HepG2 (cell line): Measurements from ENCODE around the gene SMARCA4. TPM values are rescaled to one million over a fixed set of nuclear protein-coding genes. Genes with fewer than 3 reads are reported as not detected.
A peak's percentile ranks its signal among the peaks of the same experiment; 100 is the strongest.

Experiments
- CHD4 ChIP-seq: fragments of 200-600 bp; sonication (generic); IDR thresholded peaks from 2 replicates; pipeline ENCODE4 v1.7.0; 2017; ENCODE audit warnings: mild to moderate bottlenecking, low read length, borderline replicate concordance
- ERF ChIP-seq: IDR thresholded peaks from 2 replicates; pipeline ENCODE4 v1.6.1; 2018; ENCODE audit warnings: missing biosample characterization, missing genetic modification reagents
- GATAD2A ChIP-seq: IDR thresholded peaks from 2 replicates; pipeline ENCODE4 v1.6.1; 2016
- HMGXB4 ChIP-seq, 2 experiments: sonication (generic) in 1 of 2; formaldehyde crosslinking in 1 of 2; IDR thresholded peaks; 2 replicates each; pipeline versions ENCODE4 v1.4.0 to v1.6.1; 2018 to 2020; ENCODE audit warnings: missing genetic modification reagents in 2 of 2, borderline replicate concordance in 1 of 2, low read depth in 1 of 2, mild to moderate bottlenecking in 1 of 2, missing biosample characterization in 1 of 2
- IRX3 ChIP-seq: sonication (generic); formaldehyde crosslinking; IDR thresholded peaks from 2 replicates; pipeline ENCODE4 v1.8.1; 2023; ENCODE audit warnings: mild to moderate bottlenecking, low read depth, missing genetic modification reagents, borderline replicate concordance
- KAT7 ChIP-seq: IDR thresholded peaks from 2 replicates; pipeline ENCODE4 v1.6.1; 2018; ENCODE audit warnings: borderline replicate concordance, missing compliant biosample characterization
- KDM3A ChIP-seq: IDR thresholded peaks from 2 replicates; pipeline ENCODE4 v1.6.1; 2018; ENCODE audit warnings: low read depth, missing compliant biosample characterization
- KDM5B ChIP-seq: sonication (generic); formaldehyde crosslinking; IDR thresholded peaks from 2 replicates; pipeline ENCODE4 v1.4.0; 2020; ENCODE audit warnings: missing genetic modification reagents, mild to moderate bottlenecking, borderline replicate concordance
- MIXL1 ChIP-seq: IDR thresholded peaks from 2 replicates; pipeline ENCODE4 v1.6.1; 2016
- PPARG ChIP-seq: conservative IDR thresholded peaks from 2 replicates; pipeline ENCODE4 v1.6.1; 2016; ENCODE audit warnings: missing biosample characterization, missing genetic modification reagents
- REPIN1 ChIP-seq: sonication (generic); formaldehyde crosslinking; IDR thresholded peaks from 2 replicates; pipeline ENCODE4 v1.8.0; 2022; ENCODE audit warnings: missing genetic modification reagents, low read depth, mild to moderate bottlenecking, borderline replicate concordance
- SALL1 ChIP-seq: sonication (generic); formaldehyde crosslinking; IDR thresholded peaks from 2 replicates; pipeline ENCODE4 v1.8.0; 2022; ENCODE audit warnings: mild to moderate bottlenecking, missing genetic modification reagents
- SOX13 ChIP-seq, 3 experiments: fragments of 450-650 bp in 1 of 3; sonication (generic) in 1 of 3; formaldehyde crosslinking in 1 of 3; IDR thresholded peaks in 2 of 3; conservative IDR thresholded peaks in 1 of 3; 2 replicates each; pipeline versions ENCODE4 v1.5.0 to v1.6.1; 2016 to 2020; ENCODE audit warnings: antibody characterized with exemption in 1 of 3, mild to moderate bottlenecking in 1 of 3, missing compliant biosample characterization in 1 of 3, missing genetic modification reagents in 1 of 3, moderate library complexity in 1 of 3
- TEAD3 ChIP-seq: optimal IDR thresholded peaks from 2 replicates; pipeline ENCODE3; 2016; ENCODE audit warnings: borderline replicate concordance
- ZGPAT ChIP-seq: IDR thresholded peaks from 2 replicates; pipeline ENCODE4 v1.6.1; 2016; ENCODE audit warnings: mild to moderate bottlenecking
- ZNF350 ChIP-seq: sonication (generic); formaldehyde crosslinking; IDR thresholded peaks from 2 replicates; pipeline ENCODE4 v1.4.0; 2020; ENCODE audit warnings: mild to moderate bottlenecking, low read depth, missing genetic modification reagents, borderline replicate concordance
- ZNF441 ChIP-seq: sonication (generic); formaldehyde crosslinking; IDR thresholded peaks from 2 replicates; pipeline ENCODE4 v1.7.0; 2021; ENCODE audit warnings: missing genetic modification reagents, borderline replicate concordance
- ZNF678 ChIP-seq: sonication (generic); formaldehyde crosslinking; IDR thresholded peaks from 2 replicates; pipeline ENCODE4 v1.4.0; 2020; ENCODE audit warnings: mild to moderate bottlenecking, missing genetic modification reagents
- ZNF792 ChIP-seq: IDR thresholded peaks from 2 replicates; pipeline ENCODE4 v1.6.1; 2016
- polyA plus RNA-seq, 8 experiments: library from polyadenylated mRNA; depleted of rRNA in 3 of 8; stranded (reverse) in 7 of 8; unstranded in 1 of 8; fragments of >200 nt; fragmentation: Illumina TruSeq in 4 of 8; extraction: Trizol in 4 of 8; gene quantifications; 2 replicates each; pipeline versions ENCODE4 v1.2.1 to v1.2.3, GENCODE V29; 2011 to 2016; ENCODE audit warnings: low read depth in 4 of 8, missing spikeins in 1 of 8, mixed read lengths in 1 of 8; ENCODE audit not compliant: insufficient read depth in 1 of 8
- total RNA-seq, 5 experiments: library from RNA; depleted of rRNA; stranded (reverse); fragments of >200 nt; fragmentation: Illumina TruSeq; extraction: Trizol; gene quantifications; 2 replicates each; pipeline ENCODE4 v1.2.3, GENCODE V29; 2016; ENCODE audit warnings: low read depth in 1 of 5
- TF ChIP-seq, protein P1 (sequence below): IDR thresholded peaks from 2 replicates; pipeline ENCODE4 v1.6.1; 2018; ENCODE audit warnings: missing genetic modification reagents, mild to moderate bottlenecking, missing compliant biosample characterization
- TF ChIP-seq, protein P2 (sequence below): sonication (generic); formaldehyde crosslinking; IDR thresholded peaks from 2 replicates; pipeline ENCODE4 v1.4.0; 2020; ENCODE audit warnings: mild to moderate bottlenecking, missing genetic modification reagents

Gene SMARCA4
- total and polyA plus RNA-seq, 2 of the 13 experiments (the other 11 are each of a cell fraction or from before 2014, with no cell fraction given) = 25.4 to 45.9 TPM

- TF ChIP-seq CHD4 = no peak
- peak; percentile 65; the same call in 1 of the 2 replicates for TF ChIP-seq ERF (CRISPR knock-in tag)
- TF ChIP-seq IRX3 (CRISPR knock-in tag) = no peak
- no peak for TF ChIP-seq SALL1 (CRISPR knock-in tag)
- TF ChIP-seq REPIN1 (CRISPR knock-in tag) = no peak
- TF ChIP-seq KDM3A (CRISPR knock-in tag) = 0 out of 2 replicates have a peak, but pooled peaks have one; percentile 67
- no peak for TF ChIP-seq KAT7 (CRISPR knock-in tag)
- peak; percentile 99 for TF ChIP-seq ZNF441 (CRISPR knock-in tag)
- peak; percentile 44; the same call in 1 of the 2 replicates for TF ChIP-seq ZGPAT (CRISPR knock-in tag)
- TF ChIP-seq GATAD2A (CRISPR knock-in tag) = peak; percentile 41; the same call in 1 of the 2 replicates
- TF ChIP-seq ZNF678 (CRISPR knock-in tag) = no peak
- peak; percentile 65 for TF ChIP-seq TEAD3
- TF ChIP-seq, protein P1, sequence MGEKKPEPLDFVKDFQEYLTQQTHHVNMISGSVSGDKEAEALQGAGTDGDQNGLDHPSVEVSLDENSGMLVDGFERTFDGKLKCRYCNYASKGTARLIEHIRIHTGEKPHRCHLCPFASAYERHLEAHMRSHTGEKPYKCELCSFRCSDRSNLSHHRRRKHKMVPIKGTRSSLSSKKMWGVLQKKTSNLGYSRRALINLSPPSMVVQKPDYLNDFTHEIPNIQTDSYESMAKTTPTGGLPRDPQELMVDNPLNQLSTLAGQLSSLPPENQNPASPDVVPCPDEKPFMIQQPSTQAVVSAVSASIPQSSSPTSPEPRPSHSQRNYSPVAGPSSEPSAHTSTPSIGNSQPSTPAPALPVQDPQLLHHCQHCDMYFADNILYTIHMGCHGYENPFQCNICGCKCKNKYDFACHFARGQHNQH (CRISPR knock-in tag) = 0 out of 2 replicates have a peak, but pooled peaks have one; percentile 18
- 0 out of 2 replicates have a peak, but pooled peaks have one; percentile 23 for TF ChIP-seq PPARG (CRISPR knock-in tag)
- TF ChIP-seq ZNF350 (CRISPR knock-in tag) = 0 out of 2 replicates have a peak, but pooled peaks have one; percentile 21
- no peak for TF ChIP-seq SOX13 (IDR thresholded peaks at IDR 0.05)
- TF ChIP-seq SOX13 (CRISPR knock-in tag; conservative IDR thresholded peaks at IDR 0.05 in 1 of 2, IDR thresholded peaks at IDR 0.05 in 1 of 2) = peak in 1 of 2 experiments; percentile 28; a peak in 1 of 4 replicates
- TF ChIP-seq HMGXB4 (CRISPR knock-in tag; IDR thresholded peaks at IDR 0.05; ENCODE audit: borderline replicate concordance in 1 of 2, low read depth in 1 of 2) = peak; percentile 28 to 74; a peak in 3 of 4 replicates
- 0 out of 2 replicates have a peak, but pooled peaks have one; percentile 30 for TF ChIP-seq KDM5B (CRISPR knock-in tag)
- TF ChIP-seq MIXL1 (CRISPR knock-in tag) = 0 out of 2 replicates have a peak, but pooled peaks have one; percentile 50
- TF ChIP-seq, protein P2, sequence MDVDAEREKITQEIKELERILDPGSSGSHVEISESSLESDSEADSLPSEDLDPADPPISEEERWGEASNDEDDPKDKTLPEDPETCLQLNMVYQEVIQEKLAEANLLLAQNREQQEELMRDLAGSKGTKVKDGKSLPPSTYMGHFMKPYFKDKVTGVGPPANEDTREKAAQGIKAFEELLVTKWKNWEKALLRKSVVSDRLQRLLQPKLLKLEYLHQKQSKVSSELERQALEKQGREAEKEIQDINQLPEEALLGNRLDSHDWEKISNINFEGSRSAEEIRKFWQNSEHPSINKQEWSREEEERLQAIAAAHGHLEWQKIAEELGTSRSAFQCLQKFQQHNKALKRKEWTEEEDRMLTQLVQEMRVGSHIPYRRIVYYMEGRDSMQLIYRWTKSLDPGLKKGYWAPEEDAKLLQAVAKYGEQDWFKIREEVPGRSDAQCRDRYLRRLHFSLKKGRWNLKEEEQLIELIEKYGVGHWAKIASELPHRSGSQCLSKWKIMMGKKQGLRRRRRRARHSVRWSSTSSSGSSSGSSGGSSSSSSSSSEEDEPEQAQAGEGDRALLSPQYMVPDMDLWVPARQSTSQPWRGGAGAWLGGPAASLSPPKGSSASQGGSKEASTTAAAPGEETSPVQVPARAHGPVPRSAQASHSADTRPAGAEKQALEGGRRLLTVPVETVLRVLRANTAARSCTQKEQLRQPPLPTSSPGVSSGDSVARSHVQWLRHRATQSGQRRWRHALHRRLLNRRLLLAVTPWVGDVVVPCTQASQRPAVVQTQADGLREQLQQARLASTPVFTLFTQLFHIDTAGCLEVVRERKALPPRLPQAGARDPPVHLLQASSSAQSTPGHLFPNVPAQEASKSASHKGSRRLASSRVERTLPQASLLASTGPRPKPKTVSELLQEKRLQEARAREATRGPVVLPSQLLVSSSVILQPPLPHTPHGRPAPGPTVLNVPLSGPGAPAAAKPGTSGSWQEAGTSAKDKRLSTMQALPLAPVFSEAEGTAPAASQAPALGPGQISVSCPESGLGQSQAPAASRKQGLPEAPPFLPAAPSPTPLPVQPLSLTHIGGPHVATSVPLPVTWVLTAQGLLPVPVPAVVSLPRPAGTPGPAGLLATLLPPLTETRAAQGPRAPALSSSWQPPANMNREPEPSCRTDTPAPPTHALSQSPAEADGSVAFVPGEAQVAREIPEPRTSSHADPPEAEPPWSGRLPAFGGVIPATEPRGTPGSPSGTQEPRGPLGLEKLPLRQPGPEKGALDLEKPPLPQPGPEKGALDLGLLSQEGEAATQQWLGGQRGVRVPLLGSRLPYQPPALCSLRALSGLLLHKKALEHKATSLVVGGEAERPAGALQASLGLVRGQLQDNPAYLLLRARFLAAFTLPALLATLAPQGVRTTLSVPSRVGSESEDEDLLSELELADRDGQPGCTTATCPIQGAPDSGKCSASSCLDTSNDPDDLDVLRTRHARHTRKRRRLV (CRISPR knock-in tag) = no peak
- no peak for TF ChIP-seq ZNF792 (CRISPR knock-in tag)
These were observed 24.2 kb upstream of the SMARCA4 start (continued) for GRCh38 chr19:10936661-10937084.
